Left renal cortex interstitium (tissue), 4 donors: ENCODE measurements around the gene RPUSD3. TPM values are rescaled to one million over a fixed set of nuclear protein-coding genes. Genes with fewer than 3 reads are reported as not detected.
A peak's percentile ranks its signal among the peaks of the same experiment; 100 is the strongest.
"Not testable (repeated sequence)": the region's sequence is repeated elsewhere in the genome, so short reads cannot be mapped to it uniquely, and the experiment has no call there.

Experiments used
- DNase-seq, 4 donors: peaks; one replicate each; pipeline ENCODE4 v3.0.0-alpha.2; 2013; ENCODE audit warnings: low read depth in 4 of 4, low spot score in 2 of 4, missing footprints in 1 of 4
- polyA plus RNA-seq, 4 donors: library from polyadenylated mRNA; unstranded; fragments of 120-200 nt; gene quantifications; one replicate each; pipeline ENCODE4 v1.2.1, GENCODE V29; 2013; ENCODE audit not compliant: insufficient read length in 4 of 4

Gene RPUSD3
- 10 to 100 TPM; 28.5 to 43.9 (median 36.5) TPM for polyA plus RNA-seq

DNA sequence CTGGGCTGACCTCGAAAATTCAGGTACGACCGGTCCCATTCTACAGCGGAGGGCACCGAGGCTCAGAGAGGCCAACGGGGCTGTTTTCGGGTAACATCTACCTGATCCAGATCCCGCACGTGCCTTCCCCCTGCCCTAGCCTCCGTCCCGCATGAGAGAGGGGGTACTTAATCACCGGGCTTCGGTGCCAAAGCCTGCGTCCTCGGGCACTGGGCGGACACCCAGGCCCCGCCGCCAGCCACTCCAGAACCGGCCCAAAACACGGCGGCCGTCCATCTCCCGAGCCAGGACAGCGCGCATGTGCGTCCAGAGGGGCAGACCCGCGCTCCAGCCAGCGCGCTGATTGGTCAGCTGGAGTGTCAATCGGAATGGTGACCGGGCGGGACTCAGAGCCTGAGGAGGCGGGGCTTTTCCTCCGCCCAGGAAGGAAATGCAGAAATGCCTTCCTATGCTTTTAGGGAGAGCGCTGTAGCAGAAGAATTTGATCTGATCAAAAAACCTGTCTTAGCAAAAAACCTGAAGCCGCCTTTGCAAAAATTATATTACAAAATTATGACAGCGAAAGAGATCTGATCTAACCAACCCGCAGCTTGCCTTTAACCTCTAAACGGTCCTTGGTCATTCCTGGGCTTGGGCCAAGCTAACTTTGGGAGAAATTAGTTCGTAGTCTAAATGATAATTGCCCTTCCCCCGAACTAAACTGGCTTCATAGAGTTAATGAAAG is at the start of gene RPUSD3:
Gene RPUSD3 (minus strand): TSS at position 294 of the 724 bp plus-strand sequence. CDS start 18 bp downstream, at position 276.
- peak; percentile 91 to 95 (median 93) for DNase-seq

DNA sequence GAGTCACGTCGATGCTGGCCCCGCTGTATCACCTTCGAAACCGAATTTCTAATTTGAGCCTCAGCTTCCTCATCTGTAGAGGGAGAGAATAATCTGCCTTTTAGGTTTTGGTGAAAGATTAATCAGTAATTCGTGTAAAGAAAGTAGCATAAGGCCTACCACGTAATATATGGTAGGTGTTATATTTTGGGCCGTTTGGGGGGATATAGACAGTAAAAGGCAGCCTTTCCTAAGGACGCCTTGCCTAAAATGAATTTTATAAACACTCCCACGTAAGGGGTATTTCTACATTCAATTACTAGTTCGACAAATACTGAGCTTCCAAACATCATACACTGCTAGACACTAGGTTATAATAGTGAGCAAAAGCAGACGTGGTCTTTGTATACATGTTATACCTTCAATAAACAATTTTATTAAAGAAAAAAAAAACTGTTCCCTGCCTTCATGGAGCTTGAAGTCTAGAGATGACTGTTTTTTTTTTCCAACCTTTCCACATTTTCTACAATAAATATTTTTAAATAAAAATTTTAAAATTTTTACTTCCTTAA is 47.3 kb upstream of the RPUSD3 start:
- DNase-seq: no peak

- DNase-seq: peak; percentile 79 to 88 (median 84)
These were observed 46.7 kb upstream of the RPUSD3 start, which contains the start of gene JAGN1 for GRCh38 chr3:9890249-9891071. TSS of gene JAGN1 (plus strand) at chr3:9890610. CDS start at chr3:9890723, 113 bp downstream.

GRCh38 chr3:9889405-9889804 is 45.6 kb upstream of the RPUSD3 start:
- DNase-seq: no peak

GRCh38 chr3:9888540-9888939 is 44.7 kb upstream of the RPUSD3 start:
- DNase-seq: no peak

DNA sequence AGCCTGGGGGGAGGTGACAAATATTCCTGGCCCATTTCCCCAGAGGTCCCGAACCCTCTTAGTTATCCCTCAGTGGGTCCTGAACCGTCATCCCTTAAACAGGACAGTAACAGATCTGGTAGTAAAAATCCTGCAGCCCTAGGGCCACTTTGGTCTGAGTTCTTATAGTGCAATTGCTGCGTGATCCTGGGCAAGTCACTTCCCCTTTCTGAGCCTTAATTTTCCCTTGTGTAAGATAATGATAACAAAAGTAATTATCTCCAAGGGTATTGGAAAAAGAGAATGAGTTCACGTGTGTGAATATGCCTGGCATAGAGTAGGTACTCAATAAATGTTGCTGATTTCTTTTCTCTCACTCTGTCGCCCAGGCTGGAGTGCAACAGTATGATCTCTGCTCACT is 43.7 kb upstream of the RPUSD3 start:
- DNase-seq: no peak

GRCh38 chr3:9886328-9886727 is 42.5 kb upstream of the RPUSD3 start:
- DNase-seq: no peak

GRCh38 chr3:9884555-9885165 is 40.9 kb upstream of the RPUSD3 start:
- no peak for DNase-seq

- DNase-seq: no peak
These were observed 40.1 kb upstream of the RPUSD3 start for GRCh38 chr3:9883706-9884554.

DNA sequence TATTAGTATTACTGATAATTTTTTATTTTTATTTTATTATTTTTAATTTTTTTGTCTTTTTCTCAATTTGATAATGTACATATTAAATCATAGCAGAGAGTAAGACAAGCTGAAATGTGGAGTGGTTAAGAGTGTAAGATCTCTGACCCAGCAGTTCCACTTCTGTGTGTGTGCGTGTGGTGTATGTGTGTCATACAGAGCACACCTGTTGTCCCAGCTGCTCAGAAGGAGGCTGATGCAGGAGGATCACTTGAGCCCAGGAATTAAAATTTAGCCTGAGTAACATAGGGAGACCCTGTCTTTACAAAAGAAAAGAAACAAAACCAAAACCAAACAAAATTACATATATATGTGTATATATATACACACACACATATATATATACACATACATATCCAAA is 37.6 kb upstream of the RPUSD3 start:
- DNase-seq: no peak

GRCh38 chr3:9879830-9880549 is 36.2 kb upstream of the RPUSD3 start, which contains the start of gene CIDEC:
TSS of gene CIDEC (minus strand) at chr3:9880253. CDS start at chr3:9878486, 1,767 bp downstream.
- no peak for DNase-seq

GRCh38 chr3:9878700-9879099 is 34.9 kb upstream of the RPUSD3 start:
- DNase-seq: no peak

GRCh38 chr3:9876991-9877390 is 33.2 kb upstream of the RPUSD3 start:
- no peak for DNase-seq

- DNase-seq: not testable (repeated sequence)
These were observed 32.4 kb upstream of the RPUSD3 start for GRCh38 chr3:9876255-9876654.

- DNase-seq: no peak
These were observed 31.6 kb upstream of the RPUSD3 start for GRCh38 chr3:9875448-9875847.

GRCh38 chr3:9872067-9872466 is 28.3 kb upstream of the RPUSD3 start:
- DNase-seq: not testable (repeated sequence)

DNA sequence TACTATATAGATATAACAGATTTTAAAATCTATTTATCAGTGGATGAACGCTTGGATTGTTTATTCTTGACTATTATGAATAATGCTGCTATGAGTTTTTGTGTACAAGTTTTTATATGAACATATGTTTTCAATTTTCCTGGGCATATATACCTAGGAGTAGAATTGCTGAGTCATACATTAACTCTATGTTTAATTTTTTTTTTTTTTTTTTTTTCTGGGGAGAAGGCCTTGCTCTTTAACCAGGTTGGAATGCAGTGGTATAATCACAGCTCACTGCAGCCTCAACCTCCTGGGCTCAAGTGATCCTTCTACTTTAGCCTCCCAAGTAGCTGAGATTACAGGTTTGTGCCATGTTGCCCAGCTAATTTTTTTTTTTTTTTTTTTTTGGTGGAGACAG is 27.2 kb upstream of the RPUSD3 start:
- DNase-seq: no peak

- no peak for DNase-seq
These were observed 26.1 kb upstream of the RPUSD3 start for GRCh38 chr3:9869955-9870354.

DNA sequence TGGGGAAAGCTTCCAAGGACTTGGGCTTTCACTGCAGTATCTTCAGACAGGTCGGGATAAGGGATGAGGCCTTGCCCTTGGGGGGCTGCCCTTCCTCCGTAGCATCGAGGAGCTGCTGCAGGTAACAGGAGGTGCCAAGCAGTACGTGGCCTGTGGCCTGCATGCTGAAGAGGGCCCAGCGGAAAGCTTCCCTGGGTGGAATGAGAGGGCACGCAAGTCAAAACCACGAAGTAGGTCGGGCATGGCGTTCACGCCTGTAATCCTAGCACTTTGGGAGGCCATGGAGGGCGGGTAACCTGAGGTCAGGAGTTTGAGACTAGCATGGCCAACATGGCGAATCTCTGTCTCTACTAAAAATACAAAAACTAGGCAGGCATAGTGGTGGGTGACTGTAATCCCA is 23.3 kb upstream of the RPUSD3 start:
- no peak for DNase-seq
